GM04504 (cell line): ENCODE data around the gene CTDSPL2.
"Not testable (repeated sequence)": the region's sequence is repeated elsewhere in the genome, so short reads cannot be mapped to it uniquely, and the experiment has no call there.

Experiments used
- DNase-seq: peaks from one replicate; pipeline ENCODE4 v3.0.0-alpha.2; 2012; ENCODE audit warnings: low read depth

CTDSPL2 gene

DNA sequence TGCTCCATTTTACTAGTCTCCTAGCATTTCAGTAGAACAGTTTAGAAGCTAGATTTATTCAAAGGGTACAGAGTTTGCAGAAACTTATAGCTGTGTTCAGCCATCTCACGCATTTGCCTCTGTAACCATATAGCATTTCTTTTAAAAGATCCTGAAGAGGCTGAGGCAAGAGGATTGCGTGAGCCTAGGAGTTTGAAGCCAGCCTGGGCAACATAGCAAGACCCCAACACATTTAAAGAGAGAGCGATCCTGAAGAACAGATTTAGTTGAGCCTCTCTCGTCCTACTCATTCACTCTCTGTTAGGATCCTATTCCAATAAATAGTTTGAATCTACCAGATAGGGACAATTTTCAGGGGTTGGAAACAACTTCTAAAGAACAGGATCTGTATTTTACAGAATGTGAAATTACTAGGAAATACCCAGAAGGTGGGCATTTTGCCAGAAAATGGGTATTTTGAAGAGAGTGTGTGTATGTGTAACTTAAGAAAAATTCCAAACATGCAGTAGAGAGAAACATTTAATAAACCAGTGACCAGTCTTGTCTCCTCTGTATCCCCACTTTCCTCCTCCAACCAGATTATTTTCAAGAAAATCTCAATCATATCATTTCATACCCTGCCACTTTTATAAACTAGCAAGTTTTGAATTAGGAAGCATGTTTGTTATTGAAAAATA lies 114.0 kb downstream of the CTDSPL2 start:
- DNase-seq, result peak; percentile 41

DNA sequence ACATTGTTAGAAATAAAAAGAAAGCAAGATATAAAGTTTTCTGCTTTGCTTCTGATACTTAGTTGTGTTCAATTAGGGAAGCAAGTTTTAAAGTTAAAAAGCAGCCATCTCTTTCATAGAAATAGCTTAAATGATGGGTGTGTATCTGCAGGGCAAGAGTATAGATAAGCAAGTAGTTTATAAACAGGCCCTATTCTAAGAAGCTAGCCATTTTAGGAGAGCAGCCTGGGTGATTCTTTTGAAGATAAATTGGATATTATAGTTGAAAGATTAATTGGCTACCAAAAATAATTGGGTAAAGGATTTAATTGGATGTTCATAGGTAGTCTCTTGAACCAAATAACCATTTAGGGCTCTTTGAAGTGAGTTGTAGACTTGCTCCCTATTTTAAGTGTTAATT lies 115.2 kb downstream of the CTDSPL2 start:
- no peak for DNase-seq

DNA sequence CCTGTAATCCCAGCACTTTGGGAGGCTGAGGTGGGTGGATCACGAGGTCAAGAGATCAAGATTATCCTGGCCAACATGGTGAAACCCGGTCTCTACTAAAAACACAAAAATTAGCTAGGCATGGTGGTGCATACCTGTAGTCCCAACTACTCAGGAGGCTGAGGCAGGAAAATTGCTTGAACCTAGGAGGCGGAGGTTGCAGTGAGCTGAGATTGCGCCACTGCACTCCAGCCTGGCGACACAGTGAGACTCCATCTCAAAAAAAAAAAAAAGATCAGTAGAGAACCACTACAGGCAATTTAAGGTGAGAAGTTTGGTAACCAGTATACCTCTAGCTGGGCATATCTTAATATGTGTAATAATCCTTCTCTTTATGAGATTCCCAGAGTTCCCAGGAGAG lies 117.3 kb downstream of the CTDSPL2 start:
- DNase-seq, result not testable (repeated sequence)

DNA sequence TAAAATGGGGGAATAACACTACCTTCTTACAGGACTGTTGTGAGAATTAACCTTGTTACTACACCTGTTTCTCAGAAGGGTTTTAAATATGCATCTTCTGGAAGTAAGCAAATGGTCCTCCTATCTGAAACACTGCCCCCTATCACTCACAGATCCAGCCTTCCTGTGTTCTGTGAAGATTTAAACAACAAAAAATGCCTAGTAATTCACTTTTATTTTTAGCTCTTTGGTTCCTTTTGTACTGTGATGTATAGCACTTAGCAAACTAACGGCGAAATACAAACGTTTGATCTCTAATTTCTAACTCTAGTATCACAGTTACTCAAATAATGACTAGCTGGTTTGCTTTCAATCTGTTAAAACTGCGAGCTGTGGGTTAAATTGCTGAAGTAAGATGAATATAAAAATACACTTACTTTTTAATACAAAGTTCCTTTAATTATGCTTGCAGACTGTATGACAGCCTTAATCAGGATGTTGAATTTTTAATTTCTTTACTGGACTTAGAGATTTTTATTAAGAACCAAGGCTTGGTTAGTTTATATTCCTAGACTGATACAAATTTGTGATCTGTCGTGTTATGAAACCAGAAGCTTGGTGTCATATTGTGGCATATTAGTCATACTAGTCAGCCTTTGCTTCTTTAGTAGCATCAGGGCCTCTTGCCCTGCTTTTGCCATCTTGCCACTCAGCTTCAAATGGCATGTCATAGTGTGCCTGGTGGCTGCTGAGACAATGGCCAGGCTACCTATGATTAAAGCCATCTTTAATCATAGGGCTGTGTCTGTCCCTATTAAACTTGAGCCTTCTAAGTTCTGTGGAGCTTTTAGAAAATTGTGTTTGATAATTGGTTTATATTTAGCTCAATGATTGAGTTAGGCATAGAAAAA lies 118.7 kb downstream of the CTDSPL2 start:
- peak; percentile 22 for DNase-seq

DNA sequence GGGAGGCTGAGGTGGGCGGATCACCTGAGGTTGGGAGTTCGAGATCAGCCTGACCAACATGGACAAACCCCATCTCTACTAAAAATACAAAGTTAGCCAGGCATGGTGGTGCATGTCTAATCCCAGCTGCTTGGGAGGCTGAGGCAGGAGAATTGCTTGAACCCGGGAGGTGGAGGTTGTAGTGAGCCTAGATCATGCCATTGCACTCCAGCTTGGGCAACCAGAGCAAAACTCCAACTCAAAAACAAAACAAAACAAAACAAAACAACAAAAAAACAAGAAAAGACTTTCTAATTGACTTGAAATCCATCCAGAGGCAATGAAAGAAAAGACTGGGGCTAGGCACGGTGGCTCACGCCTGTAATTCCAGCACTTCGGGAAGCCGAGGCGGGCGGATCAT lies 121.7 kb downstream of the CTDSPL2 start:
- DNase-seq, result not testable (repeated sequence)

DNA sequence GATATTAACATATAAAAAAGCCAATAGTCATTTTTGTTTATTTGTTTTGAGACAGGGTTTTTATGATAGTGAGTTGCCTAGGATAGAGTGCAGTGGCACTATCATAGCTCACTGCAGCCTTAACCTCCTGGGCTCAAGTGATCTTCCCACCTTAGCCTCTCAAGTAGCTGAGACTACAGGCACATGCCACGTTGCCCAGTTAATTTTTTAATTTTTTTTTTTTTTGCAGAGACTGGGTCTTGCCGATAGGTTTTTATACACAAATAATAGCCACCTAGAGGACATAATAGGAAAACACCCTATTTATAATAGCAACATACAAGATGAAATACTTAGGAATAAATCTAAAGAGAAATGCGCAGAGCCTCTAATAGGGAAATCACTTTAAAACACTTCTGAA lies 122.8 kb downstream of the CTDSPL2 start:
- no peak for DNase-seq

DNA sequence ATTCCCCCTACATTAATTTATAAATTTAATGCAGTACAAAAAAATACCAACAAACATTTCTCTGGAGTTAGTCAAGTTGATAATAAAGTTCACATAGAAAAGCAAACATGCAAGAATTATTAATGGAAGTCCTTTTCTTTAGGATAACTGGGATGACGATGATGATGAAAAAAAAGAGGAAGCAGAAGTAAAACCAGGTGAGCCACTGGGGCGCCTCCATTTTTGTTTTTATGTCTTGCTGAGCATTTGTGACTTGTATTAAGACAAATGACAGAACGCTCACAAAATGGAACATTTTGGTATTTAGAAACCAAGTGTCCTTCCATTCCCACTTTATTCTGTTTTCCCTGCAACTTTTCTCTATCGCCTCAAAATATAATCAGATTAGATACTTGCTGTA lies 123.3 kb downstream of the CTDSPL2 start:
- DNase-seq, result no peak

DNA sequence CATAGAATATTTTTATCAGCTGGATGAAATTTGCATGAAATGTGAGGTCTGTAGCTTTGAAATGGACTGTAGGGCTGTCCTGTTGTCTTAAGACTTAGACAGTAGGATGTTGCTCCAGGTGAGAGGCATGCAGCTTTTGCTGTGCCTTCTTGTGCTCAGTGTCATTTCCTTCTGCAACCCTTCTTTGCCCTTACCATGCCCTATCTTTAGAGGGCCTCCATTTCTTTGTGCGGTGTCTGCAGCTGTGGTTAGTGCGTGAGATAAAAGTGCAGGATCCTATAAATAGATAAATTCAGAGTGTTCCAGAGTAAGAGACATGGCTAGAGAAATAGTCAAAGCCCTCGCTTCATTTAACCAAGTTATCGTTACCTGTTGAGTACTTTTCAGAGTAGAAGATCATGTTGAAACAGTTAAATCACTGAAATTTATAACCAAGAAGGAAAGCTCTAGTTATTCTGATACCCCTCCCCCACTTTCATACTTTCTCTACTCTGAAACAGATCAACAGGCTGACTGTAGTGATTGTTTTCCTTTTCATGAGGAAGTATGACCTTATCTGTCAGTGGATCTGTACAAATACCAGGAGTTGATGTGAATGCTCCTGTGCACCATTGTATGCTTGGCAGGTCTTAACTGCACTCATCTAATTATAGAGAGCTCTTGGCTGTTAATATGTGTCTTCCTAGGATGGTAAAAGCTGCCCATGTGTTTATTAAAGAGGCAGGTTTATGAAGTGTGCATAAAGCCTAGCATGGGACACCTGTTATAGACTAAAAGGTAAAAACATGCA lies 127.7 kb downstream of the CTDSPL2 start:
- no peak for DNase-seq

DNA sequence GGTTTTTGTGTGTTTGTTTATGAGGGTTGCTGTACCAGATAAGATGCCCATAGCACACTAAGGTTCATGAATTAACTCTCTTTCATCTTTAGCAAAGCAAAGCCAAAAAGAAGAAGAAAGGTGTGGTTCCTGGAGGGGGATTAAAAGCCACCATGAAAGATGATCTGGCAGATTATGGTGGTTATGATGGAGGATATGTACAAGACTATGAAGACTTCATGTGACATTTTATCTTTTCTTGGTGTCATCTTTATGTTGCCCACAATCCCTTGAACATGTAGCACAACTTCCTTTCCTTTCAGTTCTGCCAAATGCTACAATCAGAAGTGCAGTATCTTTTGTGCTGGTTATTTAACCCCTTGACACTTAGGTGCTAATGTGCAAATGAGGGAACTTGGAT lies 133.5 kb downstream of the CTDSPL2 start:
- DNase-seq, result not testable (repeated sequence)

DNA sequence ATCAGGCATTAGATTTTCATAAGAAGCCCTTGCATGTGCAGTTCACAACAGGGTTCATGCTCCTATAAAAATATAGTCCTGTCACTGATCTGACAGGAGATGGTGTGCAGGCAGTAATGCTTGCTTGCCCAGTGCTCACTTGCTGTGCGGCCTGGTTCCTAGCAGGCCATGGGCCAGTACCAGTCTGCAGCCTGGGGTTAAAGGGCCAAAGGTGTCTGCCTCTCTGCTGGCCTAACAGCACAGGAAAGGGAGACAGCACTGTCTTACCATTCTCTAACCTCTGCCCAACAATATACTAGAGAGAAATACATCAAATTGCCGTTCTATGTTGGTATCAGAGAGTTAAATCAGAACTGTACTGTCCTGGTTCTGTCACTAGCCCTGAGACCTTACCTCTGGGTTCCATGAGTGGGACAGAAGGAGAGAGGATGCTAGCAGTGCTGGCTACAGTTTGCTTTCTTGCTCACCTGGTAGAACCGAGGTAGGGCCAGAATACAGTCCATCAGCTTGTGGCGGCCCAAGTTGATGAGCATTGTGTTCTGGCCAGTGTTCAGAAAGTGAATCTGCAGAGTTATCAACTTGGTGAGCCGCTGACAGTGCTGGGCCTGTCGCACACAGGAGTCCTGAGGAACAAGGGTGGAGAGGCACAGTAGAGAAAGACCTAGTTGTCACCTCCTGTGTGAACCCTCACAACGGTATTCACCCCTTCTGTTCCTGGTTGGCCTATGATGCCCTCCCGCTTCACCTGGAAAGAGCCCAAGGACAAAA lies 138.1 kb downstream of the CTDSPL2 start:
- DNase-seq, result no peak

DNA sequence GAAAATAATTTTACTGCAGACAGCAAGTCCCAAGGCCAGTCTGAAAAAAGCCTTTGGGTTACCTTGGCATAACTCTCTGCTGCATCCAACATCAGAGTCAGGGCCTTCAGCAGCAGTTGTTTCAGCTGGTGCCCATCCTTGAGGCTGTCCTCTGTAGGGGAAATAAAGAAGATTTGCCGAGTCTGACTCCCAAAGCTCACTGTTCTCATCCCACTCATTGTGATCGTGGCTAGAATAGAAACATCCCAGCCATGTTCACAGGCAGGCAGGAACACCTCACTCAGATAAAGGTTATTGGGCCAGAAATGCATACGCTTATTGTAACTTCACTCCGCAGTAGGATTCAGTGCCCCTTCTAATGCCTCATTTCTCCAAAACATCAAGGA lies 138.7 kb downstream of the CTDSPL2 start:
- no peak for DNase-seq

DNA sequence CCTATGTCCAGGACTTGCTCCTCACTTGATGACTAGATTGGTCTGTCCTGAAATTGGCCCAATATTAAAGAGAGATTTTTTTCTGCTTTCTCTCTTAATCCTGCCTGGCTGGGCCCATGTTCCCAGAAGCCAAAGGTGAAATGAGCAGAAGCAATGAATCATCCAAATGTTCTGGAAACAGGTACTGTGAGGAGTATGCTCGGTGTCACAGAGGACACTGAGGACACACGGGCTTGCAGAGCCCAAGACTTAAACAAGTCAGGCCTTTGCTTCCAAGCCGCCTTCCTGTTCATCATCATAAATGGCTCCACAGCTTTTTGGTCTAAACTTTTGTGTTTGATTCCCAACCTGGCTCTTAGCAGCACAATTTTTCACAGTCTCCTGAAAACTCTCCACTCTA lies 140.9 kb downstream of the CTDSPL2 start:
- no peak for DNase-seq

DNA sequence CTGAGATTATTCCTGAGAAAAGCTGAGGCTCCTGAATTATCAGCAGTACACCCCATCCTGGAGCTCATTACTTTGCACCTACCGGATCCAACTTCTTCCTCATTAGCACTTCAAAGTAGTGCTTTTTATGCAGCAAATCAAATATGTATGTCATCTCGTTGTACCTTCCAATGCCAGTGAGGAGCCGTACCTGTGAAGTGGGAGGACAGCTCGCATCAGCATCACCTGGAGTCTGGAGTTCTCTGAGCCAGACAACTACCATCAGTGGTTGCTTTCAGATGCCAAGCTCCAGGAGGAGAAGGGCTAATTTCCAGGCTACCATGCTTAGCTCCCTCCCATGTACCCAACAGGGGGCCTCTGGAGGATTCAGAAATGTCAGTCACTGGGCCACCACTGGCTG lies 141.9 kb downstream of the CTDSPL2 start:
- no peak for DNase-seq

DNA sequence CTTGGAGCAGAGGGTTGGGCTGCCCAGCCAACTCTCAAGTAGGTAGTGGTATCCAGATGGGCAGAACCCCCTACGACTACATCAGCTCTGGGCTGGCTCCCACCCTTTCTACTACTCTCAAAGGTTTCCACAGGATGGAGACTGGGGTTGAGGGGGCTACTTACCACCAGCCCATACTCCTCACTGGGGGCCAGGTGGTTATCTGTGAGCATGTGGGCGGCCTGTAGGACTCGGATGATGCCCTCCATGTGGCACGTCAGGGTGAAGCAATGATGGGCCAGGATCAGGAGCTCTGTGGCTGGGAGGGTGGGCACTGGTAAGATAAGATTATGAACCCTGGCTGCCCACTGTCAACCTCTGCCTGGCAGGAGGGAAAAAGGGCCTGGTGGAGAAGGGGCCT lies 142.9 kb downstream of the CTDSPL2 start:
- no peak for DNase-seq

DNA sequence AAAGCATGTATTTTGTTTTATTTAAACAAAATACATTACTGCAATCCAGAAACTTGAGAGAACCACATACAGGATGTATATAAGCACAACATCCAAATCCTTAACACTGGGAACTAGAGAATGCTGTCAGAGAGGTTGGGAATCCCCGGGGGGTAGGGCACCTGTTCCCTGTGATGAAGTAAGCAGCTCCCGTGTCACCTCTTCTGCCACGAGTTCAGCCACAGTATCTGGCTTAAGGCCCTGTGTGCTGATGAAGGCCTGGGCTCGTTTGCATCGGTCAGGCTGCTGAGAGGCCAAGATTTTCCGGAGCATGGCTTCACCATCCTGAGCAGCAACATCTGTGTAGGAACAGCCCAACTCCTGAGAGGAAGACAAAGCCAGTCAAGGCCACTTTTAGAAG lies 146.0 kb downstream of the CTDSPL2 start:
- DNase-seq, result no peak

DNA sequence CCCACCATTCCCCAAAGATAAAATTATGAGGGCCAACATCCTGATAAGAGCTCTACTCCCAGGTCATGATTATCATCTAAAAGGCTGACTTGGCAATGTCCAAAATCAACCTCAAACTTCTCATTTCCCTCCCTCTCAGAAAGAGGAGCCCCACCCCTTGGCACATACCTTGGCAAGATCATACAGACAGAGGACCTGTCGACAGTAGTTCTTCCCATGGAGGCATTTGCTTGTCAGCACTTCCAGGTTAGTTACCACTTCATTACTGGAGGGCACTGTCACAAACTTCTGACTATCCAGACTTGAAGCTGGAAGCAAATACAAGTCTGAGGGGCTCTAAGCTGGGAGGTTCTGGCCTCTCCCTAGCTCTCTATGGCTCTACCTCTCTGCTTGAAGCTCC lies 147.3 kb downstream of the CTDSPL2 start:
- no peak for DNase-seq
